Measurements from ENCODE around the gene MIEF2.

DNA sequence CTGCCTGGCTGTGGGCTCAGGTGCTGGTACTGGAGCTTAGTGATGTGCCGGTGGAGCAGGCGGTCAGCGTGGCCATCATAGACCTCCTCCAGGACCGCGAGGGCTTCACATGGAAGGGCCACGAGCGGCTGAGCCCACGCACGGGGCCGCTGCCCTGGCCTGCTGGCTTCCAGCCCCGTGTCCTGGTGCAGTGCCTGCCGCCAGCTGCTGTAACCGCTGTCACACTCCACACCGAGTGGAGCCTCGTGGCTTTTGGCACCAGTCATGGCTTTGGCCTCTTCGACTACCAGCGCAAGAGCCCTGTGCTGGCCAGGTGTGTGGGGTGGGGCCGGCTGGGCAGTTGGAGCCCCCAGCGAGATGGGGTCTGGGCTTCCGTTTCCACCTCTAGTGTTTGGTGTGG is 23.0 kb upstream of the MIEF2 start:
- TF ChIP-seq, protein P1, sequence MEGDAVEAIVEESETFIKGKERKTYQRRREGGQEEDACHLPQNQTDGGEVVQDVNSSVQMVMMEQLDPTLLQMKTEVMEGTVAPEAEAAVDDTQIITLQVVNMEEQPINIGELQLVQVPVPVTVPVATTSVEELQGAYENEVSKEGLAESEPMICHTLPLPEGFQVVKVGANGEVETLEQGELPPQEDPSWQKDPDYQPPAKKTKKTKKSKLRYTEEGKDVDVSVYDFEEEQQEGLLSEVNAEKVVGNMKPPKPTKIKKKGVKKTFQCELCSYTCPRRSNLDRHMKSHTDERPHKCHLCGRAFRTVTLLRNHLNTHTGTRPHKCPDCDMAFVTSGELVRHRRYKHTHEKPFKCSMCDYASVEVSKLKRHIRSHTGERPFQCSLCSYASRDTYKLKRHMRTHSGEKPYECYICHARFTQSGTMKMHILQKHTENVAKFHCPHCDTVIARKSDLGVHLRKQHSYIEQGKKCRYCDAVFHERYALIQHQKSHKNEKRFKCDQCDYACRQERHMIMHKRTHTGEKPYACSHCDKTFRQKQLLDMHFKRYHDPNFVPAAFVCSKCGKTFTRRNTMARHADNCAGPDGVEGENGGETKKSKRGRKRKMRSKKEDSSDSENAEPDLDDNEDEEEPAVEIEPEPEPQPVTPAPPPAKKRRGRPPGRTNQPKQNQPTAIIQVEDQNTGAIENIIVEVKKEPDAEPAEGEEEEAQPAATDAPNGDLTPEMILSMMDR (IDR thresholded peaks at IDR 0.05): no peak
- TF ChIP-seq POLR2A (IDR thresholded peaks at IDR 0.05): no peak
- TF ChIP-seq EP300 (IDR thresholded peaks at IDR 0.05; ENCODE audit: low read depth): no peak
- TF ChIP-seq POLR2AphosphoS5 (IDR thresholded peaks at IDR 0.05): no peak

All from transverse colon (tissue), 4 donors.